Right ventricle myocardium inferior (tissue), 1 donor: ENCODE measurements around the gene ZDHHC22. TPM values are rescaled to one million over a fixed set of nuclear protein-coding genes. Genes with fewer than 3 reads are reported as not detected.
A peak's percentile ranks its signal among the peaks of the same experiment; 100 is the strongest.
"Not testable (repeated sequence)": the region's sequence is repeated elsewhere in the genome, so short reads cannot be mapped to it uniquely, and the experiment has no call there.

ENCODE experiments used
- ATAC-seq: fragments of 200-7000 bp; cut with Tn5 transposase; one replicate; pipeline ENCODE4 v1.9.1; 2020; ENCODE audit warnings: mild to moderate bottlenecking, moderate library complexity
- DNase-seq: peaks from one replicate; pipeline ENCODE4 v3.0.0; 2021; ENCODE audit errors: missing footprints
- intact Hi-C: fragments of 100-400 bp; cut with DNase I; formaldehyde crosslinking; loops from one replicate; pipeline ENCODE4 v1.11.0; 2022
- long read RNA-seq: library from polyadenylated mRNA; unstranded; transcript quantifications from one replicate; pipeline ENCODE4 v2.0.0, GENCODE V29; 2021
- total RNA-seq: library from RNA; stranded (reverse); fragmentation: NEBNext Ultra II Directional; extraction: Animal tissue kit (Norgen Biotek cat#: 25700); gene quantifications from one replicate; pipeline ENCODE4 v1.2.1, GENCODE V29; 2021
- donor health status: DM: no; HTN: yes; CAD: no; lungs with severe emphysema.

Gene ZDHHC22
- not detected for total RNA-seq
- long read RNA-seq = 0 reads

GRCh38 chr14:77141214-77142004, at the start of gene ZDHHC22:
ZDHHC22 (minus strand) TSS chr14:77141791; CDS start chr14:77139738, 2,053 bp downstream.
- no peak for ATAC-seq
- intact Hi-C loops = no loop called here
- no peak for DNase-seq

GRCh38 chr14:77190977-77191376, 49.4 kb upstream of the ZDHHC22 start:
- DNase-seq (no peak), ATAC-seq (no peak)
- intact Hi-C loops = no loop called here

GRCh38 chr14:77189479-77189878, 47.9 kb upstream of the ZDHHC22 start:
- intact Hi-C loops = no loop called here
- DNase-seq (no peak), ATAC-seq (no peak)

GRCh38 chr14:77187649-77188012, 46.0 kb upstream of the ZDHHC22 start:
- DNase-seq (no peak), ATAC-seq (no peak)
- intact Hi-C loops = no loop called here

- intact Hi-C loops = no loop called here
These were observed 45.5 kb upstream of the ZDHHC22 start for GRCh38 chr14:77186911-77187648.

GRCh38 chr14:77185093-77185465, 43.5 kb upstream of the ZDHHC22 start:
- DNase-seq (no peak), ATAC-seq (no peak)
- intact Hi-C loops = no loop called here

More at GRCh38 chr14:77186911-77187648, 45.5 kb upstream of the ZDHHC22 start:
- no peak for DNase-seq
- no peak for ATAC-seq

GRCh38 chr14:77184396-77185092, 43.0 kb upstream of the ZDHHC22 start:
- ATAC-seq (no peak), DNase-seq (no peak)
- intact Hi-C loops = no loop called here

GRCh38 chr14:77183896-77184295, 42.3 kb upstream of the ZDHHC22 start:
- intact Hi-C loops = no loop called here
- DNase-seq (no peak), ATAC-seq (no peak)

- ATAC-seq (peak; percentile 39), DNase-seq (no peak)
- intact Hi-C loops = no loop called here
These were observed 40.2 kb upstream of the ZDHHC22 start, which contains the start of gene TMEM63C for GRCh38 chr14:77181603-77182437. TMEM63C (plus strand) TSS chr14:77181798; CDS start chr14:77218814, 37,016 bp downstream.

GRCh38 chr14:77180726-77181602, 39.4 kb upstream of the ZDHHC22 start:
- intact Hi-C loops = no loop called here
- no peak for DNase-seq
- no peak for ATAC-seq

- intact Hi-C loops = no loop called here
- ATAC-seq (no peak), DNase-seq (no peak)
These were observed 37.1 kb upstream of the ZDHHC22 start for GRCh38 chr14:77178656-77179055.

GRCh38 chr14:77177702-77178101, 36.1 kb upstream of the ZDHHC22 start:
- ATAC-seq (no peak), DNase-seq (no peak)
- intact Hi-C loops = no loop called here

- intact Hi-C loops = no loop called here
- ATAC-seq (no peak), DNase-seq (no peak)
These were observed 34.3 kb upstream of the ZDHHC22 start for GRCh38 chr14:77175843-77176242.

- ATAC-seq, DNase-seq, intact Hi-C loops: not testable (repeated sequence)
These were observed 32.5 kb upstream of the ZDHHC22 start for GRCh38 chr14:77173911-77174617.

GRCh38 chr14:77172916-77173315, 31.3 kb upstream of the ZDHHC22 start:
- no peak for DNase-seq
- intact Hi-C loops = no loop called here
- ATAC-seq = no peak

- no peak for ATAC-seq
- intact Hi-C loops = no loop called here
- no peak for DNase-seq
These were observed 28.5 kb upstream of the ZDHHC22 start for GRCh38 chr14:77170045-77170444.

GRCh38 chr14:77161011-77161410, 19.4 kb upstream of the ZDHHC22 start:
- intact Hi-C loops = no loop called here
- DNase-seq = no peak
- no peak for ATAC-seq
